Loucy (cell line): ENCODE measurements around the gene PRTG.

ENCODE experiments used
- EZH2phosphoT487 ChIP-seq: fragments of 200-600 bp; IDR thresholded peaks from 2 replicates; pipeline ENCODE4 v1.6.1; 2018; ENCODE audit warnings: antibody characterized with exemption, mild to moderate bottlenecking, moderate library complexity, borderline replicate concordance
- TF ChIP-seq, protein P1 (sequence below): fragments of 200-600 bp; sonication (generic); conservative IDR thresholded peaks from 2 replicates; pipeline ENCODE4 v1.5.1; 2014; ENCODE audit warnings: mild to moderate bottlenecking, antibody characterized with exemption, low read length

DNA sequence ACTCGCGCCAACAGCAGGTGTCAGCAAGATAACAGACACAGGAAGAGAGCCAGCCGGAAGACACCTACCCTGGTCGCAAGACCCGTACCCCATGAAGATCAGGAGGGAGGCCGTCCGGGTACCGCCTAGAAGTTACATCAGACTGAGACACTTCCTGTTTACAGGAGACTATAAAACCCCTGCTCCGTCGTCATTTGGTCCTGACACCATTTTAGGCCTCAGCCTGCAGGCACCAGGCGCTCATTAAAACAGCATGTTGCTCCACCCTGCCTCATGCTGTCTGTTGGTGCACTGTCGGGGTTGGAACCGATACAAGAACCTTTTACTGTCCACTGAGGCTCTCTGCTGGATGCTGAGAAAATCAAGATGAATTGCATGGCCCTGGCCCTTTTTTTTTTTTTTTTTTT, 15.6 kb upstream of the PRTG start:
- TF ChIP-seq, protein P1, sequence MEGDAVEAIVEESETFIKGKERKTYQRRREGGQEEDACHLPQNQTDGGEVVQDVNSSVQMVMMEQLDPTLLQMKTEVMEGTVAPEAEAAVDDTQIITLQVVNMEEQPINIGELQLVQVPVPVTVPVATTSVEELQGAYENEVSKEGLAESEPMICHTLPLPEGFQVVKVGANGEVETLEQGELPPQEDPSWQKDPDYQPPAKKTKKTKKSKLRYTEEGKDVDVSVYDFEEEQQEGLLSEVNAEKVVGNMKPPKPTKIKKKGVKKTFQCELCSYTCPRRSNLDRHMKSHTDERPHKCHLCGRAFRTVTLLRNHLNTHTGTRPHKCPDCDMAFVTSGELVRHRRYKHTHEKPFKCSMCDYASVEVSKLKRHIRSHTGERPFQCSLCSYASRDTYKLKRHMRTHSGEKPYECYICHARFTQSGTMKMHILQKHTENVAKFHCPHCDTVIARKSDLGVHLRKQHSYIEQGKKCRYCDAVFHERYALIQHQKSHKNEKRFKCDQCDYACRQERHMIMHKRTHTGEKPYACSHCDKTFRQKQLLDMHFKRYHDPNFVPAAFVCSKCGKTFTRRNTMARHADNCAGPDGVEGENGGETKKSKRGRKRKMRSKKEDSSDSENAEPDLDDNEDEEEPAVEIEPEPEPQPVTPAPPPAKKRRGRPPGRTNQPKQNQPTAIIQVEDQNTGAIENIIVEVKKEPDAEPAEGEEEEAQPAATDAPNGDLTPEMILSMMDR, result no peak
- no peak for TF ChIP-seq EZH2phosphoT487
